K562 (cell line): ENCODE results near the gene CTDSPL2. TPM values are rescaled to one million over a fixed set of nuclear protein-coding genes. Genes with fewer than 3 reads are reported as not detected.

Experiments used
- ATAC-seq: fragments of 200-7000 bp; cut with Tn5 transposase; 3 replicates; pipeline ENCODE4 v1.9.1; 2020; ENCODE audit warnings: moderate library complexity
- BruUV-seq: library from RNA; stranded (reverse); fragments of 400-500 nt; replicated peaks from 2 replicates; lab custom pipeline; 2021; lab: Mats Ljungman, UMichigan
- CTCF ChIA-PET: fragments of 300-600 bp; formaldehyde crosslinking; extraction: SDS; loops from one replicate; lab custom pipeline; 2021; ENCODE audit warnings: low intra/inter-chr PET ratio; lab: Yijun Ruan, JAX
- POLR2A ChIA-PET: fragments of 300-600, 350-650 bp; sonication (Branson Sonifier 250); formaldehyde crosslinking; extraction: SDS; loops from one replicate; lab custom pipeline; 2021; ENCODE audit warnings: antibody characterized with exemption, inconsistent platforms; lab: Yijun Ruan, JAX
- DNase-seq, 4 experiments: peaks; one replicate each; pipeline versions ENCODE4 v3.0.0 to v3.0.0-alpha.2; 2011 to 2018; ENCODE audit warnings: low spot score in 3 of 4, mixed read lengths in 3 of 4; ENCODE audit errors: extremely low read depth in 1 of 4
- FAIRE-seq: peaks from 2 replicates; lab custom pipeline; 2011; peaks lifted over from hg19 to GRCh38; lab: Jason Lieb, UNC
- H2AFZ ChIP-seq: 2 replicates; pipeline ENCODE4 v1.6.0; 2011; ENCODE audit warnings: low read depth, low read length, control low read depth, inconsistent platforms
- H3K27ac ChIP-seq: fragments of 200-600 bp; 3 replicates; pipeline ENCODE4 v1.8.0; 2011; ENCODE audit warnings: low read depth, mild to moderate bottlenecking, control low read depth, inconsistent platforms, low read length, moderate library complexity, mixed read lengths; ENCODE audit errors: extremely low read depth
- H3K27me3 ChIP-seq, 2 experiments: fragments of 300-600 bp in 1 of 2; 2 replicates in 1 of 2; 3 replicates in 1 of 2; pipeline versions ENCODE4 v1.6.0 to v1.8.0; 2011; ENCODE audit warnings: inconsistent platforms in 2 of 2, low read length in 2 of 2, mild to moderate bottlenecking in 1 of 2, mixed read lengths in 1 of 2, moderate library complexity in 1 of 2; ENCODE audit not compliant: control insufficient read depth in 2 of 2, insufficient read depth in 2 of 2
- H3K36me3 ChIP-seq: fragments of 300-600 bp; 3 replicates; pipeline ENCODE4 v1.8.0; 2011; ENCODE audit warnings: mild to moderate bottlenecking, low read length, inconsistent platforms; ENCODE audit not compliant: control insufficient read depth, insufficient read depth
- H3K4me1 ChIP-seq, 2 experiments: fragments of 200-600 bp in 1 of 2; replicated peaks in 1 of 2; 2 replicates in 1 of 2; 3 replicates in 1 of 2; pipeline versions ENCODE4 v1.5.1 to v1.8.0; 2011; ENCODE audit warnings: inconsistent platforms in 2 of 2, low read length in 2 of 2, mild to moderate bottlenecking in 1 of 2, mixed read lengths in 1 of 2, moderate library complexity in 1 of 2; ENCODE audit not compliant: control insufficient read depth in 2 of 2, insufficient read depth in 2 of 2
- H3K4me2 ChIP-seq: 2 replicates; pipeline ENCODE4 v1.6.1; 2011; ENCODE audit warnings: low read length, control low read depth, inconsistent platforms, mixed read lengths; ENCODE audit not compliant: insufficient read depth
- H3K4me3 ChIP-seq: fragments of 200-600 bp; sonication (generic), shearing (Covaris generic); 2 replicates; pipeline ENCODE4 v1.5.1; 2016; ENCODE audit warnings: control low read depth, inconsistent platforms
- H3K79me2 ChIP-seq: fragments of 200-600 bp; 3 replicates; pipeline ENCODE4 v1.8.0; 2011; ENCODE audit warnings: low read length, inconsistent platforms; ENCODE audit not compliant: control insufficient read depth, insufficient read depth
- H3K9ac ChIP-seq, 2 experiments: 2 replicates each; pipeline versions ENCODE4 v1.6.0 to v1.6.1; 2011; ENCODE audit warnings: low read depth in 2 of 2, low read length in 2 of 2, control low read depth in 1 of 2, inconsistent platforms in 1 of 2, mild to moderate bottlenecking in 1 of 2, mixed read lengths in 1 of 2; ENCODE audit not compliant: insufficient read depth in 1 of 2
- H3K9me1 ChIP-seq: one replicate; pipeline ENCODE4 v1.6.0; 2011; ENCODE audit warnings: inconsistent platforms, mild to moderate bottlenecking, low read length, moderate library complexity; ENCODE audit not compliant: control insufficient read depth, insufficient read depth
- H3K9me3 ChIP-seq: replicated peaks from 2 replicates; pipeline ENCODE4 v1.5.1; 2011; ENCODE audit warnings: low read depth, low read length, inconsistent platforms; ENCODE audit not compliant: control insufficient read depth, insufficient read depth
- H4K20me1 ChIP-seq: replicated peaks from 2 replicates; pipeline ENCODE4 v1.6.1; 2011; ENCODE audit warnings: low read length, inconsistent platforms, mixed read lengths; ENCODE audit not compliant: control insufficient read depth, insufficient read depth
- ATF3 ChIP-seq, 2 experiments: fragments of 450-650 bp in 1 of 2; sonication (generic) in 1 of 2; formaldehyde crosslinking in 1 of 2; IDR thresholded peaks in 1 of 2; conservative IDR thresholded peaks in 1 of 2; 2 replicates each; pipeline versions ENCODE4 v1.6.1 to v1.8.1; 2016 to 2023; ENCODE audit warnings: mild to moderate bottlenecking in 2 of 2, moderate library complexity in 2 of 2, inconsistent platforms in 1 of 2, missing genetic modification reagents in 1 of 2
- CEBPG ChIP-seq, 3 experiments: fragments of 200-800 bp in 1 of 3; sonication (Bioruptor generic) in 1 of 3; sonication (generic) in 1 of 3; formaldehyde crosslinking in 1 of 3; IDR thresholded peaks in 2 of 3; conservative IDR thresholded peaks in 1 of 3; 2 replicates each; pipeline versions ENCODE4 v1.6.1 to v1.8.0; 2016 to 2022; ENCODE audit warnings: missing compliant biosample characterization in 2 of 3, missing genetic modification characterization in 2 of 3, mild to moderate bottlenecking in 1 of 3, missing genetic modification reagents in 1 of 3
- MYNN ChIP-seq, 2 experiments: sonication (generic); formaldehyde crosslinking in 1 of 2; IDR thresholded peaks; 2 replicates each; pipeline versions ENCODE4 v1.5.0 to v1.6.1; 2016 to 2020; ENCODE audit warnings: antibody characterized with exemption in 1 of 2, missing genetic modification reagents in 1 of 2
- SMAD2 ChIP-seq: fragments of 150-350 bp; IDR thresholded peaks from 2 replicates; pipeline ENCODE4 v1.6.1; 2014; ENCODE audit warnings: low read depth, mild to moderate bottlenecking, low read length
- WGBS: fragments of 100-300 bp; shearing (Covaris generic); methylation state at CpG from one replicate; pipeline ENCODE4 v1.1.6; 2016; ENCODE audit warnings: low coverage, mixed read lengths; ENCODE audit not compliant: insufficient coverage; ENCODE audit errors: missing lambda C conversion rate; 5-methylcytosine and 5-hydroxymethylcytosine counted together
- in situ Hi-C: fragments of 300-500 bp; cut with MboI; formaldehyde crosslinking; loops from 4 replicates; pipeline ENCODE4 v1.15.0; 2018; ENCODE audit warnings: inconsistent platforms, mixed read lengths
- intact Hi-C: fragments of 100-400 bp; cut with micrococcal nuclease; formaldehyde crosslinking; loops from 2 replicates; pipeline ENCODE4 v1.14.2; 2022
- polyA plus RNA-seq, 8 experiments: library from polyadenylated mRNA; depleted of rRNA in 4 of 8; stranded (reverse) in 5 of 8; unstranded in 3 of 8; fragments of >200 nt; fragmentation: Nextera tagmentation in 2 of 8; fragmentation: Illumina TruSeq in 1 of 8; extraction: Ambion mirVana in 2 of 8; extraction: Trizol in 1 of 8; gene quantifications; 2 replicates each; pipeline versions ENCODE4 v1.2.1 to v1.2.3, GENCODE V29; 2011 to 2014; ENCODE audit warnings: inconsistent platforms in 1 of 8, missing spikeins in 1 of 8
- total RNA-seq, 7 experiments: library from RNA; depleted of rRNA in 6 of 7; stranded (reverse); fragments of >200 nt in 6 of 7; fragmentation: Illumina TruSeq in 2 of 7; extraction: Trizol in 2 of 7; gene quantifications; 2 replicates each; pipeline versions ENCODE4 v1.2.1 to v1.2.3, GENCODE V29; 2011 to 2021; ENCODE audit warnings: low replicate concordance in 1 of 7

Gene CTDSPL2
- total and polyA plus RNA-seq, 9 of the 15 experiments (the other 6 are each of a cell fraction or from before 2014, with no cell fraction given) = 16.8 to 79.0 (median 53.1) TPM

- Histone ChIP-seq H3K9ac (no peak overlapping the region), H3K9me3 (no peaks in the 10 kb centered on the region), H3K27ac (no peak overlapping the region), H3K4me2 (no peak overlapping the region), H2AFZ (no peak overlapping the region), H4K20me1 (0 out of 2 replicates have a peak, but pooled peaks cover 2% of the 10 kb centered on the region), H3K27me3 (no peaks in the 10 kb centered on the region), H3K4me1 (no peaks in the 10 kb centered on the region), H3K36me3 (peaks cover 32% of the 10 kb centered on the region; the same call in 2 of the 3 replicates), H3K79me2 (peaks cover 48% of the 10 kb centered on the region), H3K9me1 (no peaks in the 10 kb centered on the region), H3K4me3 (no peak overlapping the region)
- ChIA-PET CTCF (interaction anchor here (0.6 kb wide), 1 partner anchor 255 kb away, joined by 3 read pairs; no protein-coding TSS in a partner anchor), POLR2A (interaction anchor here (0.6 kb wide), 1 partner anchor 166 kb away, joined by 4 read pairs; no protein-coding TSS in a partner anchor)
- no peak for TF ChIP-seq MYNN (IDR thresholded peaks at IDR 0.05)
- no peak for TF ChIP-seq MYNN (CRISPR knock-in tag; IDR thresholded peaks at IDR 0.05)
- no peak for TF ChIP-seq SMAD2
- TF ChIP-seq ATF3 (IDR thresholded peaks at IDR 0.05) = peak; percentile 37; the same call in 1 of the 2 replicates
- TF ChIP-seq ATF3 (CRISPR knock-in tag; conservative IDR thresholded peaks at IDR 0.05) = no peak
- no peak for TF ChIP-seq CEBPG (CRISPR knock-in tag; IDR thresholded peaks at IDR 0.05)
- TF ChIP-seq CEBPG (tag; conservative IDR thresholded peaks at IDR 0.05 in 1 of 2, IDR thresholded peaks at IDR 0.05 in 1 of 2) = 0 out of 4 replicates have a peak, but pooled peaks of 1 of the 2 experiments have one; percentile 8
- WGBS = 66% methylated on average over 2 of the region's 2 CpGs
- BruUV-seq = no TSS peak
- ATAC-seq (no peak), FAIRE-seq (no peak), DNase-seq (no peak)
- in situ Hi-C loops = no loop called here
- intact Hi-C loops = no loop called here
Measured at GRCh38 chr15:44471885-44472455, 44.5 kb downstream of the CTDSPL2 start.
